Adrenal gland (tissue), 5 donors: ENCODE data around the gene BCAS3.

Experiments
- CTCF ChIP-seq, 6 experiments: fragments of 450-650 bp in 4 of 6; fragments of 200-600 bp in 2 of 6; sonication (generic) in 1 of 6; IDR thresholded peaks; 1 replicate in 5 of 6; 2 replicates in 1 of 6; pipeline versions ENCODE4 v1.5.1 to v1.8.0; 2016 to 2021; ENCODE audit warnings: antibody characterized with exemption in 6 of 6, mild to moderate bottlenecking in 2 of 6, moderate library complexity in 1 of 6
- POLR2A ChIP-seq, 2 donors: fragments of 450-650 bp; IDR thresholded peaks; one replicate each; pipeline ENCODE4 v1.6.1; 2017; ENCODE audit warnings: antibody characterized with exemption in 2 of 2, mild to moderate bottlenecking in 2 of 2, moderate library complexity in 1 of 2
- donor health status: DM: no; HTN: no; CAD: no.

GRCh38 chr17:61416211-61416539, 738.5 kb downstream of the BCAS3 start:
- TF ChIP-seq POLR2A (IDR thresholded peaks at IDR 0.05) (no peak), CTCF (IDR thresholded peaks at IDR 0.05) (no peak)
